Endodermal cell (in vitro differentiated cells): Measurements from ENCODE around the gene NIN. TPM values are rescaled to one million over a fixed set of nuclear protein-coding genes. Genes with fewer than 3 reads are reported as not detected.

Experiments
- DNase-seq: peaks from one replicate; pipeline ENCODE4 v3.0.0-alpha.2; 2017
- H3K27ac ChIP-seq: 2 replicates; pipeline ENCODE4 v1.5.1; 2013; ENCODE audit warnings: mild to moderate bottlenecking, low read depth, low read length, moderate library complexity
- H3K27me3 ChIP-seq: 2 replicates; pipeline ENCODE4 v1.6.1; 2013; ENCODE audit warnings: mild to moderate bottlenecking, low read length, moderate library complexity; ENCODE audit not compliant: insufficient read depth, control insufficient read depth, poor library complexity, severe bottlenecking
- H3K36me3 ChIP-seq: 2 replicates; pipeline ENCODE4 v1.7.0; 2013; ENCODE audit warnings: mild to moderate bottlenecking, low read length, moderate library complexity; ENCODE audit not compliant: control insufficient read depth, insufficient read depth
- H3K4me1 ChIP-seq: one replicate; pipeline ENCODE4 v1.7.0; 2013; ENCODE audit warnings: low read length; ENCODE audit not compliant: control insufficient read depth, insufficient read depth
- H3K4me3 ChIP-seq: 2 replicates; pipeline ENCODE4 v1.5.1; 2013; ENCODE audit warnings: mild to moderate bottlenecking, low read length, moderate library complexity
- H3K9ac ChIP-seq: 2 replicates; pipeline ENCODE4 v1.6.1; 2013; ENCODE audit warnings: mild to moderate bottlenecking, low read length, moderate library complexity; ENCODE audit not compliant: poor library complexity, severe bottlenecking; ENCODE audit errors: extremely low read depth
- H3K9me3 ChIP-seq: 2 replicates; pipeline ENCODE4 v1.6.1; 2013; ENCODE audit warnings: mild to moderate bottlenecking, low read length, moderate library complexity; ENCODE audit not compliant: control insufficient read depth
- H3K27ac Mint-ChIP-seq: 2 replicates; pipeline ENCODE4 v1.8.0; 2020; ENCODE audit warnings: mixed read lengths
- H3K27me3 Mint-ChIP-seq: 2 replicates; pipeline ENCODE4 v1.8.0; 2021; ENCODE audit warnings: mild to moderate bottlenecking, mixed read lengths; ENCODE audit not compliant: insufficient read depth
- H3K36me3 Mint-ChIP-seq: 2 replicates; pipeline ENCODE4 v1.8.0; 2020; ENCODE audit warnings: low read depth, mixed read lengths
- H3K4me1 Mint-ChIP-seq: 2 replicates; pipeline ENCODE4 v1.8.0; 2020; ENCODE audit warnings: mixed read lengths
- H3K4me3 Mint-ChIP-seq: 2 replicates; pipeline ENCODE4 v1.8.0; 2020; ENCODE audit warnings: mild to moderate bottlenecking, moderate library complexity, mixed read lengths
- H3K9me3 Mint-ChIP-seq: 2 replicates; pipeline ENCODE4 v1.8.0; 2020; ENCODE audit warnings: mild to moderate bottlenecking, mixed read lengths
- WGBS, 2 experiments: methylation state at CpG; one replicate each; pipeline versions ENCODE4 v1.1.5 to v1.1.7; 2013; ENCODE audit warnings: missing lambda C conversion rate in 2 of 2, mixed read lengths in 1 of 2; ENCODE audit not compliant: insufficient coverage in 1 of 2, insufficient read length in 1 of 2; 5-methylcytosine and 5-hydroxymethylcytosine counted together
- total RNA-seq, 2 donors: library from RNA; stranded (reverse); fragmentation: NEBNext Ultra II Directional in 1 of 2; extraction: Animal tissue kit (Norgen Biotek cat#: 25700) in 1 of 2; gene quantifications; 2 replicates in 1 of 2; 3 replicates in 1 of 2; pipeline ENCODE4 v1.2.1, GENCODE V29; 2021
- TF ChIP-seq, protein P1 (sequence below): fragments of 200-600 bp; sonication (generic); conservative IDR thresholded peaks from 2 replicates; pipeline ENCODE4 v1.5.0; 2021; ENCODE audit warnings: antibody characterized with exemption, mild to moderate bottlenecking

The NIN gene
- total RNA-seq, 2 donors from 2014 or later = 3.3 to 4.1 TPM

DNA sequence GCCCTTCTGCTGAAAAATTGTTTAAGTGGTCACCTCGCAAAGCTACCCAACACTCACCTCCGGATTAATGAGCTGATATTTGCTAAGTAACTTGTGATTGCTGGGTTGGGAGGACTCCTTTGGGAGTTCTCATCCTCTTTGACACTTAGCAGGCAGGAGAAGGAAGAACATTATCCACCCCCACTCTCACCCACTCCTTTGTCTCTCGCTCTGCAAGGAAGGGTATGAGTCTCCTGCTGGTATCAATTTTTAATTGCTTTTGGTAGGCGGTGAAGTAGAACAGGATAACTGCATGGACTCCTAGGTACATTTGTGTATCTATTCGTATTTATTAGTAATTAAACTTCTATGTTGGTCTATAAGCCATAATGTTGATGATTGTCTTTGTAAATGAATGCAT lies 34.0 kb upstream of the NIN start:
- no peaks in the 10 kb centered on the region for H3K9me3 ChIP-seq
- Mint-ChIP-seq H3K27ac (no peak overlapping the region), H3K27me3 (peaks cover 23% of the 10 kb centered on the region), H3K4me3 (no peak overlapping the region), H3K9me3 (no peaks in the 10 kb centered on the region), H3K36me3 (no peaks in the 10 kb centered on the region), H3K4me1 (peaks cover 22% of the 10 kb centered on the region)
- H3K9ac ChIP-seq = no peak overlapping the region
- TF ChIP-seq, protein P1, sequence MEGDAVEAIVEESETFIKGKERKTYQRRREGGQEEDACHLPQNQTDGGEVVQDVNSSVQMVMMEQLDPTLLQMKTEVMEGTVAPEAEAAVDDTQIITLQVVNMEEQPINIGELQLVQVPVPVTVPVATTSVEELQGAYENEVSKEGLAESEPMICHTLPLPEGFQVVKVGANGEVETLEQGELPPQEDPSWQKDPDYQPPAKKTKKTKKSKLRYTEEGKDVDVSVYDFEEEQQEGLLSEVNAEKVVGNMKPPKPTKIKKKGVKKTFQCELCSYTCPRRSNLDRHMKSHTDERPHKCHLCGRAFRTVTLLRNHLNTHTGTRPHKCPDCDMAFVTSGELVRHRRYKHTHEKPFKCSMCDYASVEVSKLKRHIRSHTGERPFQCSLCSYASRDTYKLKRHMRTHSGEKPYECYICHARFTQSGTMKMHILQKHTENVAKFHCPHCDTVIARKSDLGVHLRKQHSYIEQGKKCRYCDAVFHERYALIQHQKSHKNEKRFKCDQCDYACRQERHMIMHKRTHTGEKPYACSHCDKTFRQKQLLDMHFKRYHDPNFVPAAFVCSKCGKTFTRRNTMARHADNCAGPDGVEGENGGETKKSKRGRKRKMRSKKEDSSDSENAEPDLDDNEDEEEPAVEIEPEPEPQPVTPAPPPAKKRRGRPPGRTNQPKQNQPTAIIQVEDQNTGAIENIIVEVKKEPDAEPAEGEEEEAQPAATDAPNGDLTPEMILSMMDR = no peak
- peaks cover 31% of the 10 kb centered on the region for H3K27me3 ChIP-seq
- peak overlapping the region; percentile 40 for H3K27ac ChIP-seq
- no peaks in the 10 kb centered on the region for H3K4me1 ChIP-seq
- DNase-seq = no peak
- no peak overlapping the region for H3K4me3 ChIP-seq
- 88 to 100% methylated on average over 2 to 5 of the region's 5 CpGs for WGBS, 2 experiments
- H3K36me3 ChIP-seq = no peaks in the 10 kb centered on the region

DNA sequence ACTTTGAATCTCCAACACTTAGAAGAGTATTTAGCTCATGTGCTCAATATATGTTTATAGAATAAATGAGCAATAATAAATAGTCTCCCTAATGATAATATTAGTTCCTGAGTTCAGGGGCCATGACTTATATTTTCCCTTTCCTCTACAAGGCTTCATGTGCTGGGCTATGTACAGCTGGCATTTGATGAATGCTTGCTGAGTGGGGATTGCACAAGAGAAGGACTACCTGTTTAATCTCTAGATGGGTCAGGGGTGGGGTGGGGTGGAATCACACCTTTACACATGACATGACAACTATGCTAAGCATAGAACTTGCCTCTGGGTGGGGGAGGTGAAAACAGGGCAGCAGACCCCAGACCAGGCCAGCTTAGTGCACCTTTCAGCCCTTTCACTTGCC lies 33.3 kb upstream of the NIN start:
- no peak overlapping the region for H3K27ac ChIP-seq
- TF ChIP-seq, protein P1 = no peak
- Mint-ChIP-seq H3K4me3 (no peak overlapping the region), H3K4me1 (peaks cover 23% of the 10 kb centered on the region), H3K27me3 (peaks cover 21% of the 10 kb centered on the region), H3K36me3 (no peaks in the 10 kb centered on the region), H3K27ac (no peak overlapping the region), H3K9me3 (no peaks in the 10 kb centered on the region)
- DNase-seq = no peak
- H3K27me3 ChIP-seq = peaks cover 24% of the 10 kb centered on the region
- H3K9ac ChIP-seq = no peak overlapping the region
- no peaks in the 10 kb centered on the region for H3K4me1 ChIP-seq
- no peak overlapping the region for H3K4me3 ChIP-seq
- H3K9me3 ChIP-seq = no peaks in the 10 kb centered on the region
- H3K36me3 ChIP-seq = no peaks in the 10 kb centered on the region

DNA sequence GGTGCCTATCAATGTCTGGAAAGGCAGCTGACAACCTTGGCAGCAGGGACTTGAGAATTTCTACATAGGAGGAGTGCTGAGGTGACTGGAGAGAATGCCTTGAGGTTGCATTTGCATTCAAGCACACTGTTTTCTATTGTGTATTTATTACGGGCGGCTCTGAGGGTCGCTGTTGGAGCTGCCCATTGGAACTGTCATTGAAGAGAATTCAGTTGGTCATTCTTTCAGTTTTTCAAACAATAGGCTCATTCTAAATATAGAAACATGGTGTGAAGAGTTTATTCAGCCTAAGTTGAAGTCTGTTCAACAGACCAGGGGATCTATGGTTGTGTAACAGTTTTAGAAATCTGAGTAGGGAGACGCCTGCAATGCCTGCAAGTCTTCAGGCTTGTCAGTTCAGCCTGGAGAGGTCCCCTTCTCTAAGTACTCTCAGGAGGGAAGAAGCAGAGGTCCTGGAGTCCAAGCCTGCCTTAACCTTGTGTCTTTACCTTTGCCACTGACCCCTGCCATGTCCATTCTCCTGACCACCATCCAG lies 31.1 kb upstream of the NIN start:
- Histone ChIP-seq H3K36me3 (no peaks in the 10 kb centered on the region), H3K9ac (no peak overlapping the region), H3K27ac (peak overlapping the region; percentile 30), H3K4me1 (no peaks in the 10 kb centered on the region), H3K4me3 (no peak overlapping the region), H3K27me3 (peaks cover 38% of the 10 kb centered on the region), H3K9me3 (no peaks in the 10 kb centered on the region)
- Mint-ChIP-seq H3K27me3 (peaks cover 30% of the 10 kb centered on the region), H3K36me3 (no peaks in the 10 kb centered on the region), H3K4me1 (peaks cover 23% of the 10 kb centered on the region), H3K27ac (no peak overlapping the region), H3K9me3 (no peaks in the 10 kb centered on the region), H3K4me3 (no peak overlapping the region)
- TF ChIP-seq, protein P1 = no peak
- 60 to 87% methylated on average over 3 to 4 of the region's 4 CpGs for WGBS, 2 experiments
- DNase-seq = no peak
